Measurements from ENCODE around the gene CTNNA3.

GRCh38 chr10:67648613-67649229 lies 47.3 kb downstream of the CTNNA3 start:
- TF ChIP-seq ZNF792 (tag by site-specific recombination; IDR thresholded peaks at IDR 0.05): no peak
- TF ChIP-seq HIC1 (tag by site-specific recombination; IDR thresholded peaks at IDR 0.05): no peak
- no peak for TF ChIP-seq CTCF (tag by site-specific recombination; IDR thresholded peaks at IDR 0.05)
- no peak for TF ChIP-seq ZBTB10 (tag by site-specific recombination; IDR thresholded peaks at IDR 0.05)
